GM19463 (cell line): ENCODE results near the gene CIAO3.

Experiments
- ATAC-seq: cut with Tn5 transposase; IDR thresholded peaks from one replicate; pipeline ENCODE4 v1.9.1; 2021; ENCODE audit warnings: mild to moderate bottlenecking, moderate library complexity; ENCODE audit not compliant: unreplicated experiment

The CIAO3 gene

GRCh38 chr16:679814-680624 is 60.8 kb downstream of the CIAO3 start, which contains the start of gene STUB1:
TSS of gene STUB1 (plus strand) at chr16:680410. CDS start at chr16:680526, 116 bp downstream.
- peak; percentile 43 for ATAC-seq
